Measurements from ENCODE around the gene USH1C. TPM values are rescaled to one million over a fixed set of nuclear protein-coding genes. Genes with fewer than 3 reads are reported as not detected.

The USH1C gene
- total and polyA plus RNA-seq, 5 experiments from 2014 or later, result not detected

DNA sequence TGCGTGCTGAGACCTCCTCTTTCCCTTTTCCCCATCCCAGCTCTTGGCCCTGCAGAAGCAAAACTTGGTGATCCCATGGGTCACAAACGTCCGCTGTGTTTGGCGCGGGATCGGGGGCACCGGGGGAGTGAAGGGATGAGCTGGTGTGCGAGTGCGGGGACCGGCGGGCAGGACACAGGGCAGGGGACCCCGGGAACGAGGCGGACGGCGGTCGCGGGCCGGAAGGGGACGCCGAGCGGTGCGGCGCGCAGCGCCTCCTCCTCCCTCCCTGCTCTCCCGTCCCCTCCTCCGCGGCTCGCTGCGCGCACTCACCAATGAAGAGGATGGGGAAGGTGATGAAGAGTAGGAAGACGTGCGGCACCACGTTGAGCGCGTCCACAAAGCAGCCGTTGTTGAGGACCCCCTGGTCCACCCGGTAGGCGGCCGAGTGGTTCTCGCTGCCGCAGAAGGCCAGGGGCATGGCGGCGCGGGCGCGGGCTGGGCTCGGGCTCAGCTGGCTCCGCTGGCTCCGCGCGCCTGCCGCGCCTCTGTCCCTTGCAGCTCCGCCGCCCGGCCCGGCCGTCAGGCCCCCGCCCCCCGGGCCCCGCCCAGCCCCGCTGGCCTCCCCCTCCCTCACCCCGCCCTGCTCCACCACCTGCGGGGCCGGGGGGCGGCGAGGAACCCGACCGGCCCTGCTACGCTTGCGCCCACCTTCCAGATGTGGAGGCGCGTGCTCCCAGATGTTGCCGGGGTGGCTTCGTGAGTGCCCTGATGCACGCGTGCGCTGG lies 67.7 kb downstream of the USH1C start, which contains the start of gene ABCC8:
ABCC8 (minus strand) TSS at position 529 of the 767 bp plus-strand sequence; CDS start at position 460, 69 bp downstream.
- ATAC-seq (no peak), DNase-seq (no peak)
- POLR2A ChIA-PET, result no interaction called here
- H3K4me1 Mint-ChIP-seq, result peaks cover 0 to 9% (median 3%) of the 10 kb centered on the region in 4 donors
- no peaks in the 10 kb centered on the region for H3K36me3 Mint-ChIP-seq
- H3K27ac Mint-ChIP-seq, result no peak within 1 kb of the TSS
- H3K4me3 Mint-ChIP-seq, result peak within 1 kb of the TSS in 4 of 10 donors; percentile 9 to 55 (median 29)
- H3K9me3 Mint-ChIP-seq, result no peaks in the 10 kb centered on the region
- peaks cover 23 to 77% (median 46%) of the 10 kb centered on the region in 5 donors for H3K27me3 Mint-ChIP-seq

GRCh38 chr11:17475666-17476316 lies 68.4 kb downstream of the USH1C start:
- no peaks in the 10 kb centered on the region for H3K9me3 Mint-ChIP-seq
- peaks cover 0 to 9% (median 3%) of the 10 kb centered on the region in 4 donors for H3K4me1 Mint-ChIP-seq
- H3K27ac Mint-ChIP-seq, result no peak overlapping the region
- H3K4me3 Mint-ChIP-seq, result peak overlapping the region in 4 of 10 donors; percentile 9 to 55 (median 29)
- POLR2A ChIA-PET, result no interaction called here
- no peaks in the 10 kb centered on the region for H3K36me3 Mint-ChIP-seq
- ATAC-seq (no peak), DNase-seq (no peak)
- peaks cover 22 to 84% (median 44%) of the 10 kb centered on the region in 5 donors for H3K27me3 Mint-ChIP-seq

GRCh38 chr11:17473071-17473744 lies 71.0 kb downstream of the USH1C start:
- Mint-ChIP-seq H3K27me3 (peaks cover 19 to 65% (median 36%) of the 10 kb centered on the region in 5 donors), H3K4me1 (peaks cover 0 to 5% (median 2%) of the 10 kb centered on the region in 4 donors), H3K36me3 (no peaks in the 10 kb centered on the region), H3K9me3 (no peaks in the 10 kb centered on the region), H3K27ac (no peak overlapping the region), H3K4me3 (no peak overlapping the region)
- ATAC-seq (no peak), DNase-seq (no peak)
- POLR2A ChIA-PET, result no interaction called here

DNA sequence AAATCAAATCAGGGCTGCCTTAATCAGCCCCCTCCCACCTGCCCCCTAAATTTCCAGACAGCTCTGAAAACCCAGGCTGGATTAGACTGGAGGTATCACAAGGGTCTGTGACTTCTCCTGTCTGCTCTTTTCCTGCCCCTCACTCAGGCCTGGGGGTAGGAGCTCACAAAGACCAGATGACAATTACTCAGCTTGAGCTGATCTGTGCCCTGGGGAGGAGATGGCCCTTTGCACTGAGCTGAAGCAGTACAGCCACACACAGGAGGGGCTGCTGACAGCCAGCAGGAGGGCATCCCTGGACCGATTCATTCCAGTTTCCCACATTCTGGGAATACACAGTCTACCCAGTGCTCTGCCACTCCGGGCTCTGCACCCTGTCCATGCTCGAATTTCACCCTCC lies 71.7 kb downstream of the USH1C start:
- Mint-ChIP-seq H3K27me3 (peaks cover 15 to 57% (median 31%) of the 10 kb centered on the region in 5 donors), H3K36me3 (no peaks in the 10 kb centered on the region), H3K9me3 (no peaks in the 10 kb centered on the region), H3K4me1 (peaks cover 0 to 5% (median 2%) of the 10 kb centered on the region in 4 donors), H3K4me3 (no peak overlapping the region), H3K27ac (no peak overlapping the region)
- no peak for DNase-seq
- ATAC-seq, result no peak
- POLR2A ChIA-PET, result no interaction called here

DNA sequence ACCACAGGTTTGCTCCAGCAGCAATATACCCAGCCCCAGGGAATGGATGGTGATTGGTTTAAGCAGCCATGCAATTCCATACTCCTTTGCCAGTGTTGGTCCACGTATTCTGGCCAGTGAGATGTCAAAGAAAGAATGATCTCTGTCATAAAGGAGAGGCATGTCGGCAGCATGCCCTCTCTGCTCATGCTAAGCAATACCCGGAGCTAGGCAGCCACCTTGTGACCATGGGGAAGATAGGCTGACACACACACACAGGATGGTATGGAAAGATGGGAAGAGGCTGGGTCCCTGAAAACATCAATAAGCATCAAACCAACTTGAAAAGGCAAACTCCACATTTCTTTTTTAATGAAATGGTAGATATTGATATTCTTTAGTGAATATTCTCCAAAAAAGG lies 72.7 kb downstream of the USH1C start:
- DNase-seq, result no peak
- Mint-ChIP-seq H3K27ac (no peak overlapping the region), H3K9me3 (no peaks in the 10 kb centered on the region), H3K4me1 (peaks cover 0 to 3% (median 1%) of the 10 kb centered on the region in 4 donors), H3K4me3 (no peak overlapping the region), H3K27me3 (peaks cover 14 to 50% (median 31%) of the 10 kb centered on the region in 5 donors), H3K36me3 (no peaks in the 10 kb centered on the region)
- ATAC-seq, result no peak
- POLR2A ChIA-PET, result no interaction called here

GRCh38 chr11:17469998-17470397 lies 74.2 kb downstream of the USH1C start:
- DNase-seq, result no peak
- Mint-ChIP-seq H3K4me3 (no peak overlapping the region), H3K27me3 (peaks cover 9 to 35% (median 22%) of the 10 kb centered on the region in 5 donors), H3K9me3 (no peaks in the 10 kb centered on the region), H3K36me3 (no peaks in the 10 kb centered on the region), H3K27ac (no peak overlapping the region), H3K4me1 (no peaks in the 10 kb centered on the region)
- ATAC-seq, result no peak
- POLR2A ChIA-PET, result no interaction called here

DNA sequence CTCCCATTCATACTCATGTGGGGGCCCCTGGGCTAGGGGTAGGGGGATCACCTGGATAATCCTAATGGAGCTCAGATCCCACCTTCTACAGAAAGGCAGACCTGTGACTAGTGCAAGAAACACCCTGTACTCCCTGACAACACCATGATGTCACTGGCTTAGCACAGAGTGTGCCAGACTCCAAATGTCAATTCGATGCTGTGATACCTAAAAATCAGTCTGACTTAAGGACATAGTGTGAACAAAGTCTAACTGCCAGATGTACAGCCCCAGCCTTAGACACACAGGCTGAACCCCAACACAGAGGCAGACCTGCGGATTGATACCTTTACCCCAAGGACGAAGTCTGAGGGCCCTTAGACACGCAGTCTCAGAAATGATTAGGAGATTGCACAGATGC lies 76.1 kb downstream of the USH1C start:
- Mint-ChIP-seq H3K4me3 (no peak overlapping the region), H3K27ac (no peak overlapping the region), H3K4me1 (no peaks in the 10 kb centered on the region), H3K36me3 (no peaks in the 10 kb centered on the region), H3K27me3 (peaks cover 2 to 16% (median 8%) of the 10 kb centered on the region in 5 donors), H3K9me3 (no peaks in the 10 kb centered on the region)
- POLR2A ChIA-PET, result no interaction called here
- no peak for DNase-seq
- no peak for ATAC-seq

GRCh38 chr11:17463546-17464174 lies 80.6 kb downstream of the USH1C start:
- no peak overlapping the region for H3K4me3 Mint-ChIP-seq
- peaks cover 0 to 4% (median 1%) of the 10 kb centered on the region in 5 donors for H3K27me3 Mint-ChIP-seq
- POLR2A ChIA-PET, result no interaction called here
- H3K4me1 Mint-ChIP-seq, result no peaks in the 10 kb centered on the region
- ATAC-seq (no peak), DNase-seq (no peak)
- no peaks in the 10 kb centered on the region for H3K9me3 Mint-ChIP-seq
- H3K36me3 Mint-ChIP-seq, result no peaks in the 10 kb centered on the region
- H3K27ac Mint-ChIP-seq, result no peak overlapping the region

GRCh38 chr11:17462940-17463339 lies 81.3 kb downstream of the USH1C start:
- Mint-ChIP-seq H3K4me1 (no peaks in the 10 kb centered on the region), H3K36me3 (no peaks in the 10 kb centered on the region), H3K27ac (no peak overlapping the region), H3K4me3 (no peak overlapping the region), H3K27me3 (peaks cover 0 to 4% (median 1%) of the 10 kb centered on the region in 5 donors), H3K9me3 (no peaks in the 10 kb centered on the region)
- DNase-seq (no peak), ATAC-seq (no peak)
- POLR2A ChIA-PET, result no interaction called here

- DNase-seq (no peak), ATAC-seq (no peak)
- Mint-ChIP-seq H3K27me3 (peaks cover under 1 to 15% (median 4%) of the 10 kb centered on the region in 5 donors), H3K9me3 (no peaks in the 10 kb centered on the region), H3K4me1 (no peaks in the 10 kb centered on the region), H3K4me3 (no peak overlapping the region), H3K27ac (no peak overlapping the region), H3K36me3 (no peaks in the 10 kb centered on the region)
- POLR2A ChIA-PET, result no interaction called here
Observed at GRCh38 chr11:17460406-17460805, 83.8 kb downstream of the USH1C start.

GRCh38 chr11:17459236-17459896 lies 84.8 kb downstream of the USH1C start:
- Mint-ChIP-seq H3K36me3 (no peaks in the 10 kb centered on the region), H3K4me3 (no peak overlapping the region), H3K27me3 (peaks cover 1 to 15% (median 4%) of the 10 kb centered on the region in 5 donors), H3K4me1 (no peaks in the 10 kb centered on the region), H3K9me3 (no peaks in the 10 kb centered on the region), H3K27ac (no peak overlapping the region)
- ATAC-seq (no peak), DNase-seq (no peak)
- POLR2A ChIA-PET, result no interaction called here

GRCh38 chr11:17458268-17458667 lies 85.9 kb downstream of the USH1C start:
- H3K4me3 Mint-ChIP-seq, result no peak overlapping the region
- peaks cover 0 to 15% (median 4%) of the 10 kb centered on the region in 5 donors for H3K27me3 Mint-ChIP-seq
- no peaks in the 10 kb centered on the region for H3K36me3 Mint-ChIP-seq
- DNase-seq, result no peak
- H3K27ac Mint-ChIP-seq, result no peak overlapping the region
- POLR2A ChIA-PET, result no interaction called here
- ATAC-seq, result no peak
- no peaks in the 10 kb centered on the region for H3K9me3 Mint-ChIP-seq
- H3K4me1 Mint-ChIP-seq, result no peaks in the 10 kb centered on the region

Data from naive thymus-derived CD8-positive, alpha-beta T cell (primary cell).